ENCODE results near the gene SLC30A2. TPM values are rescaled to one million over a fixed set of nuclear protein-coding genes. Genes with fewer than 3 reads are reported as not detected.

SLC30A2 gene
- total RNA-seq, 1 experiment from 2014 or later, result 3.0 TPM

GRCh38 chr1:26066857-26067256, 20.9 kb upstream of the SLC30A2 start:
- Mint-ChIP-seq H3K36me3 (ENCODE audit: insufficient read depth, unreplicated experiment) (no peaks in the 10 kb centered on the region), H3K27me3 (ENCODE audit: insufficient read depth, unreplicated experiment) (no peaks in the 10 kb centered on the region), H3K4me3 (ENCODE audit: unreplicated experiment) (no peak overlapping the region), H3K4me1 (ENCODE audit: low read depth, unreplicated experiment) (peaks cover 13% of the 10 kb centered on the region), H3K27ac (ENCODE audit: unreplicated experiment) (no peak overlapping the region), H3K9me3 (ENCODE audit: unreplicated experiment) (no peaks in the 10 kb centered on the region)
- TF ChIP-seq CTCF (IDR thresholded peaks at IDR 0.05; ENCODE audit: insufficient read depth in 1 of 2, low read depth in 1 of 2, low read length in 1 of 2, severe bottlenecking in 1 of 2, unreplicated experiment in 1 of 2), result no peak
- H3K9me3 ChIP-seq, result no peaks in the 10 kb centered on the region
- H3K27me3 ChIP-seq (replicated peaks; ENCODE audit: control insufficient read depth, insufficient read depth, low read length), result no peaks in the 10 kb centered on the region
- H3K4me1 ChIP-seq, result 0 out of 2 replicates have a peak, but pooled peaks cover 9% of the 10 kb centered on the region
- intact Hi-C loops (cut with micrococcal nuclease; ENCODE audit: unreplicated experiment), result no loop called here
- CTCF ChIA-PET, result interaction anchor here (0.5 to 1.0 kb wide), 2 partner anchors 28 to 377 kb away, joined by 3 to 4 read pairs; no protein-coding TSS in a partner anchor
- POLR2A ChIA-PET, result interaction anchor here (0.5 kb wide), 1 partner anchor 697 kb away, joined by 3 read pairs; no protein-coding TSS in a partner anchor
- H3K36me3 ChIP-seq (ENCODE audit: control insufficient read depth, insufficient read depth, low read length), result no peaks in the 10 kb centered on the region
- DNase-seq, result no peak
- H3K4me3 ChIP-seq (ENCODE audit: low read depth, low read length), result no peak overlapping the region
- BruUV-seq (replicated peaks), result no TSS peak

- ChIA-PET POLR2A (interaction anchor here (0.5 kb wide), 1 partner anchor 696 kb away, joined by 3 read pairs; no protein-coding TSS in a partner anchor), CTCF (interaction anchor here (0.7 to 1.0 kb wide), 2 partner anchors 12 to 28 kb away, joined by 3 read pairs; no protein-coding TSS in a partner anchor)
- TF ChIP-seq CTCF (IDR thresholded peaks at IDR 0.05; ENCODE audit: insufficient read depth in 1 of 2, low read depth in 1 of 2, low read length in 1 of 2, severe bottlenecking in 1 of 2, unreplicated experiment in 1 of 2), result no peak
- H3K9me3 Mint-ChIP-seq (ENCODE audit: unreplicated experiment), result no peaks in the 10 kb centered on the region
- no TSS peak for BruUV-seq (replicated peaks)
- H3K4me1 ChIP-seq, result 0 out of 2 replicates have a peak, but pooled peaks cover 9% of the 10 kb centered on the region
- no peaks in the 10 kb centered on the region for H3K9me3 ChIP-seq
- H3K27me3 Mint-ChIP-seq (ENCODE audit: insufficient read depth, unreplicated experiment), result no peaks in the 10 kb centered on the region
- intact Hi-C loops (cut with micrococcal nuclease; ENCODE audit: unreplicated experiment), result no loop called here
- no peaks in the 10 kb centered on the region for H3K27me3 ChIP-seq (replicated peaks; ENCODE audit: control insufficient read depth, insufficient read depth, low read length)
- H3K36me3 ChIP-seq (ENCODE audit: control insufficient read depth, insufficient read depth, low read length), result no peaks in the 10 kb centered on the region
- no peak overlapping the region for H3K4me3 ChIP-seq (ENCODE audit: low read depth, low read length)
- H3K27ac Mint-ChIP-seq (ENCODE audit: unreplicated experiment), result no peak overlapping the region
- peaks cover 13% of the 10 kb centered on the region for H3K4me1 Mint-ChIP-seq (ENCODE audit: low read depth, unreplicated experiment)
- no peak overlapping the region for H3K4me3 Mint-ChIP-seq (ENCODE audit: unreplicated experiment)
- no peaks in the 10 kb centered on the region for H3K36me3 Mint-ChIP-seq (ENCODE audit: insufficient read depth, unreplicated experiment)
- DNase-seq, result no peak
These were observed 20.2 kb upstream of the SLC30A2 start for GRCh38 chr1:26066160-26066559.

- no TSS peak for BruUV-seq (replicated peaks)
- H3K9me3 ChIP-seq, result no peaks in the 10 kb centered on the region
- intact Hi-C loops (cut with micrococcal nuclease; ENCODE audit: unreplicated experiment), result no loop called here
- ChIA-PET CTCF (no interaction called here), POLR2A (no interaction called here)
- H3K9me3 Mint-ChIP-seq (ENCODE audit: unreplicated experiment), result no peaks in the 10 kb centered on the region
- H3K4me3 ChIP-seq (ENCODE audit: low read depth, low read length), result no peak overlapping the region
- 0 out of 2 replicates have a peak, but pooled peaks cover 9% of the 10 kb centered on the region for H3K4me1 ChIP-seq
- no peaks in the 10 kb centered on the region for H3K36me3 Mint-ChIP-seq (ENCODE audit: insufficient read depth, unreplicated experiment)
- no peak overlapping the region for H3K4me3 Mint-ChIP-seq (ENCODE audit: unreplicated experiment)
- H3K27ac Mint-ChIP-seq (ENCODE audit: unreplicated experiment), result no peak overlapping the region
- H3K4me1 Mint-ChIP-seq (ENCODE audit: low read depth, unreplicated experiment), result peaks cover 19% of the 10 kb centered on the region
- H3K27me3 ChIP-seq (replicated peaks; ENCODE audit: control insufficient read depth, insufficient read depth, low read length), result no peaks in the 10 kb centered on the region
- no peaks in the 10 kb centered on the region for H3K27me3 Mint-ChIP-seq (ENCODE audit: insufficient read depth, unreplicated experiment)
- no peak for TF ChIP-seq CTCF (IDR thresholded peaks at IDR 0.05; ENCODE audit: insufficient read depth in 1 of 2, low read depth in 1 of 2, low read length in 1 of 2, severe bottlenecking in 1 of 2, unreplicated experiment in 1 of 2)
- no peaks in the 10 kb centered on the region for H3K36me3 ChIP-seq (ENCODE audit: control insufficient read depth, insufficient read depth, low read length)
- DNase-seq, result no peak
These were observed 18.6 kb upstream of the SLC30A2 start for GRCh38 chr1:26064553-26064952.

All from Caco-2 (cell line).